Epithelial cell of prostate (primary cell): ENCODE results near the gene LRRC8E.

ENCODE experiments used
- DNase-seq: peaks from one replicate; pipeline ENCODE4 v3.0.0-alpha.2; 2011; ENCODE audit warnings: low read depth, low spot score
- H3K27ac ChIP-seq: fragments of 450-650 bp; 2 replicates; pipeline ENCODE4 v1.5.1; 2017; ENCODE audit warnings: mild to moderate bottlenecking

The LRRC8E gene

GRCh38 chr19:7903244-7904073, 15.1 kb downstream of the LRRC8E start, which contains the start of gene MAP2K7:
Gene MAP2K7, plus strand, starts transcription at chr19:7903877. Its CDS starts 68 bp downstream, at chr19:7903945.
- DNase-seq, result peak; percentile 89
- H3K27ac ChIP-seq, result peak within 1 kb of the TSS; percentile 81

DNA sequence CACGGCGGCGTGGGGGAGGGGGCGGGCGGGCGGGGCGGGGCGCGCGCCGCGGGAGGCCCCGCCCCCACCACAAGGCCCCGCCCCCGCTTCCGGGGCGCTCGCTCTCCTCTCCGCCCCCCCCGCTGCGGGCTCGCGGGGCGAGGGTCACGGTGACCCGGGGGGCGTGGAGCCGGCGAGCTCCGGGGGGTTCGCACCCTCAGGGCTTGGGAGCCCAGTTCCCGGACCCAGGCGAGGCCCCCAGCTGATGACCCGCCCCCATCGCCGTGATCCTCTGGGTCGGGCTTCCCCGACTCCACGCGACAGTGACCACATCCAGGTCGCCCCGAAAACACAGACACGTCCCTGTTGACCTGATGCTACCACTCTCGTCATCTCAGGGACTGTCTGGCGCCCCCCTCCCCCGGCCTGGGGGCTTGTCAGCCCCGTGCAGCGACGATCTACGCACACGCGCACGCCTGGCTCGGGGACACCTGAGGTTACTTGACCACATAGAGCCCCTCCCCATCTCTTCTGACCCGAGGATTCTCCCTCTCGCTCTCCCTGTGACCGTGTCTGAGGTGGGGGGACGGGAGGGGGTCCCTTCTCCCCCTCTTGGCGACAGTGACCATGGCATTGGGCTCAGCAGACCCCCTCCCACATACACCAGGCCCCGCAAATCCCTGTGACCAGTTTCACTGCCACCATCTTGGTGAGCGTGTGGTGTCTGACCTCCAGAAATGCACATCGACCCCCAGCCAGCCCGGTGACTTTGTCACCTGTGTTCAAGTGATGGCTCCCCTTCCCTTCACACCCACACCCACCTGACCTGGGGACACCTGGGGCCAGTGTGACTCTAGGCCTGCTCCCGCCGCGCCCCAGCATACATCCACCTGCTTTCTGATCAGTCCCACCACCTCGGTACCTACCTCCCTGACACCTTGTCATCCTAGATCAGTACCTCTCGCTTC, 16.0 kb downstream of the LRRC8E start:
- peak overlapping the region; percentile 81 for H3K27ac ChIP-seq
- no peak for DNase-seq

- no peak for DNase-seq
- no peak overlapping the region for H3K27ac ChIP-seq
These were observed 17.0 kb downstream of the LRRC8E start for GRCh38 chr19:7905268-7905667.

DNA sequence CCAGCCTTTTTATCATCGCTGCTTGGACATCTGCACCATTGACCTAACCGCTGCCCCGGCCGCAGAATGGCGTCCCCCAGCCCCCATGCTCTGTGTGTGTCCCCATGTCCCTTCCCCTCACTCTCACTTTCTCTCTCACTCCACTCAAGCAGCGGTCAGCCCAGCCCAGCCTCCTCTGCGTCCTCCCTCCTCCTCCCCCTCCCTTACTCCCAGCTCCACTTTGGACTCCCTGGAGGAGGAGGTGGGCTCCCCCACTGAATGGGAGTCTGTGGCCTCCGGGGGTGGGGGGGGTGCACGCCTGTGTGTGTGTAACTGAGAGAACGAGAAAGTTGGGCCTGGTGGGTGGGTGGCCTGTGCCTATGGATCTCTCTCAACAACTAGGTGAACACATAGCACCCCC, 17.5 kb downstream of the LRRC8E start:
- DNase-seq, result no peak

DNA sequence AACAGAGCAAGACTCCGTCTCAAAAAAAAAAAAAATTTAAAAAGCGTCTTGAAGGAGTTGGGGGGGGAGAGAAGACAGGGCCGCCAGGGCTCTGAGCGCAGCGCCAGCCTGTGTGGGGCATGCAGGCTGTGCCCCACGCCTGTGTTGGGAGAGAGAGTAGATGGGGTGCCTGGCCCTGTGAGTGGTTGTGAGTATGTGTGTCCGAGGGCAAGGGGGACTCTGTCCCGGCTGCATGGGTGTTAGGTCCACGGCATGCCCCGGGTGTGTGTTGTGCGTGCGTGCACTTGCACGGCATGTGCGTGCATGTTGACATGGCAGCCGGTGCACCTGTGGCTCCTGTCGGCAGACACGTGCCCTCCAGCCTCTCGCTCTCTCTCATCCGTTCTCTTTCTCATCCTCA, 18.8 kb downstream of the LRRC8E start:
- no peak for DNase-seq

More for the DNA sequence above, 17.5 kb downstream of the LRRC8E start:
- no peak overlapping the region for H3K27ac ChIP-seq

GRCh38 chr19:7907544-7907943, 19.2 kb downstream of the LRRC8E start:
- no peak overlapping the region for H3K27ac ChIP-seq
- no peak for DNase-seq

More for the DNA sequence above, 18.8 kb downstream of the LRRC8E start:
- H3K27ac ChIP-seq, result no peak overlapping the region

DNA sequence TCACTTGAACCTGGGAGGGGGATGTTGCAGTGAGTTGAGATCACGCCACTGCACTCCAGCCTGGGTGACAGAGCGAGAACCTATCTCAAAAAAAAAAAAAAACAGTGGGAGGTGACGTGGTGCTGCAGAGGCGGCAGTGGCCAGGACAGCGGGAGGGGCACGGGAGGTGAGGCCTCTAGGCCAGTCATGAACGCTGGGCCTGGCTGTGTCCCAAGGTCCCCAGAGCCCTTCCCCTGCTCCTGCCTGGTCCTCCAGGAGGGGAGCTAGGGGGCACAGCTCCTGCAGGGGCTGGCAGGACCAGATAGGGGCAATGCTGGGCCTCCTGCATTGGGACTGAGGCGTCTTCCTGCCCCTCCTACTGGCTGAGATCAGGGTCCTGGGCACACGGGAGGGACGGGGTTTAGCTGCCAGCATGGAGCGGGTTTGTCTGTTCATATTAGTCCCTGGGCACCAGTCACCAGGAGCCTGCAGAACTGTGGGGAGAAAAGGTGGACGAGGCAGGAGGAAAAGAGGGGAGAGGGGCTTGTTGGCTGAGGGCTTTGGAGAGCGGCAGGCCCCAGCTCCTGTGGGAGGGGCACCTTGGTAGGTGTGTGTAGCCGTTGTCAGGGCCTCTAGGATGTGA, 19.9 kb downstream of the LRRC8E start:
- no peak overlapping the region for H3K27ac ChIP-seq
- no peak for DNase-seq

GRCh38 chr19:7908742-7909461, 20.6 kb downstream of the LRRC8E start:
- no peak for DNase-seq
- H3K27ac ChIP-seq, result no peak overlapping the region

- H3K27ac ChIP-seq, result no peak overlapping the region
- no peak for DNase-seq
These were observed 21.3 kb downstream of the LRRC8E start for GRCh38 chr19:7909471-7910067.

DNA sequence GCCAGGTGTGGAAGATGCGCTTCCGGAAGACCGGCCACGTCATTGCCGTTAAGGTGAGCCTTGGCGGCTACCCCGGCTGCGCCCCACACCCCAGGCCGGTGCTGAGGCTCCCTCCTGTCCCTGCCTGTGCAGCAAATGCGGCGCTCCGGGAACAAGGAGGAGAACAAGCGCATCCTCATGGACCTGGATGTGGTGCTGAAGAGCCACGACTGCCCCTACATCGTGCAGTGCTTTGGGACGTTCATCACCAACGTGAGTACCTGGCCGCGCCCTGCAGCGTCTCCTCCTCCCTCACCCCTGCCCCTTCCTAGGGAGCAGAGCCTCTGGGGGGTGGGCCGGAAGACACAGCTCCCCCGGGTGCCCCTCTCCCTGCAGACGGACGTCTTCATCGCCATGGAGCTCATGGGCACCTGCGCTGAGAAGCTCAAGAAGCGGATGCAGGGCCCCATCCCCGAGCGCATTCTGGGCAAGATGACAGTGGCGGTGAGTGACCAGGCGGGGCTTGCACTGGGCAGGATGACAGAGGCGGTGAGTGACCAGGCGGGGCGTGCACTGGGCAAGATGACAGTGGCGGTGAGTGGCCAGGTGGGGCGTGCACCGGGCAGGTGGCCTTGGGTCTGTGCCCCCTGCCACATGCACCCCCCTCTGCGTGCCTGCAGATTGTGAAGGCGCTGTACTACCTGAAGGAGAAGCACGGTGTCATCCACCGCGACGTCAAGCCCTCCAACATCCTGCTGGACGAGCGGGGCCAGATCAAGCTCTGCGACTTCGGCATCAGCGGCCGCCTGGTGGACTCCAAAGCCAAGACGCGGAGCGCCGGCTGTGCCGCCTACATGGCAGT, 22.2 kb downstream of the LRRC8E start:
- DNase-seq, result no peak
- H3K27ac ChIP-seq, result no peak overlapping the region

DNA sequence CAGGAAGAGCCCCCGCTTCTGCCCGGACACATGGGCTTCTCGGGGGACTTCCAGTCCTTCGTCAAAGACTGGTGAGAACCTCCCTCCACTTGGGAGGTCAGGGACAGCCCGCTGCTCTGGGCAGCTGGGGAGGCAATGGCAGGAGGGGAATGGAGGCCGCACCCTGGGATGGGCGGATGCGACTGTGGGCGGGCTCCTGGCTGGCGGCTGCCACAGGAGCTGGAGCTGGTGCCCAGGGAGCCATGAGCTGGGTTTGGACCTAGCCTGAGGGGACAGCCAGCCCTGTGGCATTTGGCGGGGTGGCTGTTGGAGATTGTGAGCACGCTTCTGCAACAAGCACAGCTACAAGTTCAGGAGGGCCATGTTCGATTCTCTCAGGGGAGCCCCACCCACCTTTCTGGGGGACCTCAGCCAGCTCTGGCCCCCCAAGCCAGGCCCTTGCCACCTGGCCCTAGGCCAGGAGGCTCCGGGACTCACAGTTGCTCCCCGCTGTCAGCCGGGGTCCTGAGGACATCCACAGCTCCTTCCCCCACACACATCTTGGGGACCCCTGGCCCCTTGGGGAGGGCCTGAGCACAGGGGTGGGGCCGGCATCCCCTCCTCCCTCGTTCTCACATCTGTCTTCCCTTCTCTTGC, 23.3 kb downstream of the LRRC8E start:
- DNase-seq, result no peak
- H3K27ac ChIP-seq, result no peak overlapping the region

DNA sequence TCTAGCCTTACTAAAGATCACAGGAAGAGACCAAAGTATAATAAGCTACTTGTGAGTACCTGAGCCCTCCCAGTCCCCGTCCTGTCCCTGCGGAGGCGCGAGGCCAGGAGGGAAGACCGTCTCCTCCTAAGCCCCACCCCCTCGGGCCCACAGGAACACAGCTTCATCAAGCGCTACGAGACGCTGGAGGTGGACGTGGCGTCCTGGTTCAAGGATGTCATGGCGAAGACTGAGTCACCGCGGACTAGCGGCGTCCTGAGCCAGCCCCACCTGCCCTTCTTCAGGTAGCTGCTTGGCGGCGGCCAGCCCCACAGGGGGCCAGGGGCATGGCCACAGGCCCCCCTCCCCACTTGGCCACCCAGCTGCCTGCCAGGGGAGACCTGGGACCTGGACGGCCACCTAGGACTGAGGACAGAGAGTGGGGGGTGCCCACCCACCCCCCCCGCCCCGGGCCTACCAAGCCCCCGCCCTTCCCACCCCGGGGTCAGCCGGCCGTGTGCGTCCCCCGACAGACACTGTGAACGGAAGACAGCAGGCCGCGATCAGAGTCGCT, 23.9 kb downstream of the LRRC8E start:
- no peak for DNase-seq
- no peak overlapping the region for H3K27ac ChIP-seq

DNA sequence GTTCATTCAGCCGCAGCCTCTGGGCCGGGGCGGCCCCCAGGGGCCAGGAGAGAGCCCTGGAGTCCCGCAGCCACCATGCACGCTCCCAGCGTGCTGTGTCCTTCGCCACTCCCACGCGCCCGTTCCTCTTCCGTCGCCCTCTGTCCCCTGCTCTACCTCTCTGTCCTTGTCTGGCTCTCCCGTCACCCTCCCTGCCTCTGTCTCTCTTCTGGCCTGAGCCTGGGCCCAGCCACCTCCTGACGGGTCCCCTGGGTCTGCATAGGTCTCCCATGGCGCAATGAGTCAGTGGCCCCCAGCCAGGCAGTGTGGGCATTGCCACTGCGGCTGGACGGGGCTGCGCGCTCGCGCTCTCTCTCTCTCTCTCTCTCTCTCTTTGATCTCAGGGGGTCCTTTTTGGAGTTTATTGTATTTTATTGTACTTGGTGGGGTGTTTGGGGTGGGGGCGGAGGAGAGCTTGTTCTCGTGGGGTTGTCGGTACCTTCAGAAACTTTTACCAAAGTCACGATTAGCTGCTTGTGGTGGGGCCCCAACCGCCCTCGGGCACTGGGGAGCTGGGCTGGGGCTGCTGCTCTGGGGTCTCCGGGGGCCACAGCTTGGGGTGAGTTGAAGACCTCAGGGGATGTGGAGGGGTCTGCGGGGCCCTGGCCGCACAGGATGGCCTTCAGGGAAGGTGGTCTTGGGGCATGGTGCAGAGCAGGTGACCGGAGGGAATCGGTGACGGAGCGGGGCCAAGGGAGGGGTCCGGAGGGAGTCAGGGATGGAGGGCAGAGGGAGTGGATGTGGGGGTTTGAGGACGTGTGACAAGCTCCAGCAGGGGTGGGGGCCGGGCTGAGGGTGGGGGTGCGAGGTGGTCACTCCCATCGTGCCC, 24.6 kb downstream of the LRRC8E start:
- no peak for DNase-seq

DNA sequence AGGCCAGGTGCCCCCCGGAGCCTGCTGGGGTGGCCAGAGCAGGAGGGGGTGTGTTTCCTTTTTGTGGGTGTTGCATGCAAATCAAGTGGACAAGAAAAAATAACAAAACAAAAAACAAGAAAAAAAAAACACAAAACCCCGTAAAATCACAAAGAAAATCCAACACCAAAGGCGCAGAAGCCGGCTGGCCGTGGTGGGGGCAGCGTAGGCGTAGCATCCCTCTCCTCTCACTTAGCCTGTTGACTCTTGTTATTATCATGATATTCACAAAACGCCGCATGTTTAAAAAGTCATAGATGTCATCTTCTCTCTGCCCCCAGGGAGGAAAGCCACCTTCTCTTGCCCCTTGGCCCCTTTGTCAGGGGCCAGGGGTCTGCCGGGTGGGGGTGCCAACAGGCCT, 25.3 kb downstream of the LRRC8E start:
- DNase-seq, result no peak
- no peak overlapping the region for H3K27ac ChIP-seq

More for the DNA sequence above, 24.6 kb downstream of the LRRC8E start:
- no peak overlapping the region for H3K27ac ChIP-seq

- DNase-seq, result no peak
- no peak overlapping the region for H3K27ac ChIP-seq
These were observed 25.8 kb downstream of the LRRC8E start for GRCh38 chr19:7914099-7914498.

- no peak within 1 kb of the TSS for H3K27ac ChIP-seq
- no peak for DNase-seq
These were observed 26.3 kb downstream of the LRRC8E start, which contains the start of gene TGFBR3L for GRCh38 chr19:7914598-7915045. Gene TGFBR3L, plus strand, starts transcription at chr19:7914830.
